GM12874 (cell line): Measurements from ENCODE around the gene SEC14L5.

Source experiments
- CTCF ChIP-seq: IDR thresholded peaks from 2 replicates; pipeline ENCODE4 v1.5.1; 2011; ENCODE audit warnings: low read depth, mild to moderate bottlenecking, control low read depth, low read length, moderate library complexity; ENCODE audit not compliant: insufficient read depth

SEC14L5 gene

GRCh38 chr16:4947722-4948503 is 10.2 kb upstream of the SEC14L5 start:
- TF ChIP-seq CTCF = no peak

GRCh38 chr16:4948903-4949766 is 9.0 kb upstream of the SEC14L5 start:
- no peak for TF ChIP-seq CTCF

- no peak for TF ChIP-seq CTCF
Observed at GRCh38 chr16:4949986-4950385, 8.1 kb upstream of the SEC14L5 start.

- TF ChIP-seq CTCF = no peak
Observed at GRCh38 chr16:4954714-4955113, 3.4 kb upstream of the SEC14L5 start.

GRCh38 chr16:4957420-4957719 is 760 bp upstream of the SEC14L5 start:
- no peak for TF ChIP-seq CTCF

- TF ChIP-seq CTCF = no peak
Observed at GRCh38 chr16:4958510-4959438, 644 bp downstream of the SEC14L5 start.

GRCh38 chr16:4960579-4960978 is 2.4 kb downstream of the SEC14L5 start:
- no peak for TF ChIP-seq CTCF
